GM19395 (cell line): ENCODE results near the gene WDR93.

ENCODE experiments used
- ATAC-seq: cut with Tn5 transposase; IDR thresholded peaks from one replicate; pipeline ENCODE4 v1.9.1; 2021; ENCODE audit warnings: mild to moderate bottlenecking, moderate library complexity; ENCODE audit not compliant: unreplicated experiment

Gene WDR93

DNA sequence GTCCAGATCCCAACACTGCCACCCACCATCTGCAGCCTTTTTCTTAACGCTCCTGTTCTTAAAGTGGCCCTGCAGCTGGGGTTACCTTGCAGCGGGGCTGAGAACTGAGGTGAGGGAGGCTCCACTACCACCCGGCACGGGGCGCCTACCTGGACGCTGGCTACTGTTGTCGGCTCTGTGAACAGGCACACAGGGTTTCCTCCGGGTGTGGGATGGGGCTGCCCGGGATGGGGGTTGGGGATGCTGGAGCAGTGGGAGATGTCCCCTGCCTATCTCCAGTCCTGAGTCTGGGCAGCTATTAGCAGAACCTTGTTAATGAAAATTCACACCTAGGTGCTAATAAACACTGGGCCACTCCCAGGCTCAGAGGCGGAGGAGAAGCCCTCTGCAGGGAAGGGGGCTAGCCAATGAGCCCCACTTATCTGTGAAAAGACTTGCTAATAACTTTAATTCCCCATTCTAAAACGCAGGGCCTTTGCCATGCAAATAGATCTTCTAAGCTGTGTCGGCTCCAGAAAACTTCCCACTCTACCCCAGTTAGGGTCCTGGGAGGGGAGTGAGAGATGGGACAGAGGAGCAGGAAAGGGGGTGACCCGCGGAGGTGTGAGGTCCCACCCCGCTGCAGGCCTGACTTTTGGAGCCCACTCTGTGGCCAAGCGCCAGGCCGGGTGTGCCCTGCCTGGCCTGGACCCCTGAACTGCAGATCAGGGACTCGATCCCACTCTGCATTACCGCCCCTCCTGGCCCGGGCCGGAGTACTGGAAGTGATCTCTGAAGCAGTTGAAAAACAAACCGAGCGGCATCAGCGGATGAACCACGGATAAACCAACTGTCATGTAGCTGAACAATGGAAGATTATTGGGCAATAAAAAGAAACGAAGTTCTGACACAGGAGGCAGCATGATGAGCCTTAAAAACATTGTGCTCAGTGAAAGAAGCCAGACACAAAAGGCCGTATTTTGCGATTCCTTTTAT lies 57.4 kb downstream of the WDR93 start:
- ATAC-seq = no peak

- no peak for ATAC-seq
Measured at GRCh38 chr15:89749054-89749453, 58.4 kb downstream of the WDR93 start.

DNA sequence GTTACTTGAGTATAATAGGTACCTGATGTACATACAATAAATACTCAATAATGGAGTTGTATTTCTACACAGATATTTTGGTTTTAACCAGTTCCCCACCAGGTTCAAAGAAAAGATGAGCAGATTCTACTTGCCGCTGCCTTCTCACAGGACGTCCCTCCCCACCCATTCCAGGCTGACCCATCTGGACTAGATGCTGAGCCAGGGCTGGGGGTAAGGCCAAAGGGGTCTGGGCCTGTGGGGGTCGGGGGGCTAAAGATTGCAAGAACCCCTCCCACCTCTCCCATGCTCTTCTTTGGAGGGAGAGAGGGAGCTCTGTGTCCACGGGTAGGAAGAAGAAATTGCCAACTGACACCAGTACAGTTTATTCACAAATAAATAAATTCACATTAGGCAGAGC lies 58.9 kb downstream of the WDR93 start:
- ATAC-seq = no peak

DNA sequence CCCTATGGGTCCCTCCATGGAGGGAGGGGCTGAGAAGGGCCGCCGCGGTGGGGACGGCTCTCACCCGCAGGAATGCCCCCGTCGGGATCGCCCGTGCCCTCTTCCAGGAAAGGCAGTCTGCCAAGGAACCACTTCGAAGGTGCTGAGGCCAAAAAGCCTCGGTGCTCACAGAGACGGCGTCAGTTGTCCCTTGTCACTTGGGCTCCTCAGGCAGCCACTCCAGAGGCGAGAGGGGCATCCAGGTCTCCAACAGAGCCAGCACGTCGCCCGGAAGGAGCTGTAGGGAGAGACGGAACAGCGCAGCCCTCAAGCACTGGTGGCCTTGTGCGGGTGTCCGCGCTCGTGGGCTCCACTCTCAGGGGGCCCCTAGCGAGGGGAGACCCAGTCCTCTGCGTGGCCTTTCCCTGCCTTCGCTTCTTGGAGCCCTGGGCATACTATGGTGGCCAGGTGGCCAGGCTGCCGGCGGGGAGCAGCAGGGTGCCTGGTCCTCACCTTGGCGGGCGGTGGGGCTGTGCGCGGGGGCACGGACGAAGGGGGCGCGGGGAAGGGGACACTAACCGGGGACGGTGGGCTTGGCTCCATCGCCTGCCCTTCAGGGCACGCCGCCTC lies 59.4 kb downstream of the WDR93 start:
- no peak for ATAC-seq

DNA sequence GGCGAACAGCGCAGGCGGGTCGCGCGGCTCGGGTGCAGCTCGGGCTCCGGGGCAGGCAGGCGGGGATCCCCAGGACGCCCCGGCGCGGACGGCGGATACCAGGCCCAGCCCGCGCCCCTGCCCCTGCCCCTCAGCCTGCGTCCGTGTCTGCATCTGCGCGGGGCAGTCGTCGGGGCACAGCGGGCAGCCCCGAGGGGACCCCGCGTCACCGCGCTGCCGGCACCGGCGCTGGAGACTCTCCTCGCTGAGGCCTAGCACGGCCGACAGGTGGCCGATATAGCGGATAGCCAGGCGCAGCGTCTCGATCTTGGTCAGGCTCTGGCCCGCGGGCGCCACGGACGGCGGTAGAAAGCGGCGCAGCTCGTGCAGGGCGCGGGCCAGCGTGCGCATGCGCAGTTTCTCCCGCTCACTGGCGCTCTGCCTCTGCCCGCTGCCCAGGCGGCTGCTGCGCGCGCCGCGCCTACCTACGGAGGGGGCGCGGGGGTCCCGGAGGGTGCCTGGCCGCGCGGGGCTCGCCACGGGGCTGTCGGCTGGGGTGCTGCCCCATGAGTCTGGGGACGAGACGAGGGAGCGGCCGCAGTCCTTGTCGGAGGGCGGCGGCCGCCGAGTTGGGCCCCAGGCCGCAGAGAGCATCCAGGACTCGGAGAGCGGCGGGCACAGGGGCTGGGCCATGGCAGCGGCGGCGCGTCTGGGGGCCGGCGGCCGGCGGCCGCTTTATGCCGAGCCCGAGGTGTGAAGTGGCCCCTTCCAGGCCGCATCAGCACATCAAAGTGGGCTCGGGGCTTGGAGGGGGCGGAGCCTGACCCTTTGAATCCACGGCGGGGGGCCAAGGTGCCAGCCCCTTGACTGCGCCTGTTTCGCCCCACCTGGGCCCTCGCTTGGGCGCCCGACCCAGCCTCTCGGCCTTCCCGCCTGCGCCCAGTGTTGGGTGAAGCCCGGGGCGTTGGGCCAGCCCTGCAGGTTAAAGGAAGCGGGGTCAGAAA lies 60.2 kb downstream of the WDR93 start, which contains the start of gene MESP1:
Gene MESP1 (minus strand): TSS at position 690 of the 983 bp plus-strand sequence. CDS start 18 bp downstream, at position 672.
- ATAC-seq = peak; percentile 93

DNA sequence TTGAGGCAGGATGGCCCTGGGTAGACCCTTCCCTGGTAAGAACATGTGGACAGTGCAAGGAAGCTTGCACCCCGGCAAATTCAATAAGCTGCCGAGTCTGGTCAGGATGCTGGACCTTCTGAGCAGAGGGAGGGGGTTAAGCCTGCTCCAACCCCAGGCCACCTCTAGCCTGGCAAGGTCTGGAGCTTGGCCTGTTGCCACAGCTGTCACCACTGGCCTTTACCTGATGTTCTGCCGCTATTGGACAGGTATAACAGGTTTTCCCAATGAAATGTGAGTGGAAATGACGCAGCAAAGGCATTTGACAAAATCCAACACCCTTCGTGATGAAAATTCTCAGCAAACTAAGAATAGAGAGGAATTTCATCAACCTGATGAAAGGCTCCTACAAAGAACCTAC lies 61.1 kb downstream of the WDR93 start:
- no peak for ATAC-seq

DNA sequence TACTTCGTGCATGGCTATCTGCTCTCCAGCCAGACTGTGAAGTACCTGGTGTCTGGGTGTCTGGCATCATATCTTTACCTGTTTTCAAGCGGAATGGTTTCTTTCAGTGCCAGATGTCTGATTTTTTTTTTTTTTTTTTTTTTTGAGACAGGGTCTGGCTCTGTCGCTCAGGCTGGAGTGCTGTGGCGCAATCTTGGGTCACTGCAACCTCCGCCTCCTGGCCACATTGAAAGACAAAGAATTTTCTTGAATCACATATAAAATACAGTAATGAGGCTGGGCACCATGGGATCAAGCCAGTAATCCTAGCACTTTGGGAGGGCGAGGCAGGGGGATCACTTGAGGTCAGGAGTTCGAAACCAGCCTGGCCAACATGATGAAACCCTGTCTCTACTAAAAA lies 63.2 kb downstream of the WDR93 start:
- ATAC-seq = no peak

DNA sequence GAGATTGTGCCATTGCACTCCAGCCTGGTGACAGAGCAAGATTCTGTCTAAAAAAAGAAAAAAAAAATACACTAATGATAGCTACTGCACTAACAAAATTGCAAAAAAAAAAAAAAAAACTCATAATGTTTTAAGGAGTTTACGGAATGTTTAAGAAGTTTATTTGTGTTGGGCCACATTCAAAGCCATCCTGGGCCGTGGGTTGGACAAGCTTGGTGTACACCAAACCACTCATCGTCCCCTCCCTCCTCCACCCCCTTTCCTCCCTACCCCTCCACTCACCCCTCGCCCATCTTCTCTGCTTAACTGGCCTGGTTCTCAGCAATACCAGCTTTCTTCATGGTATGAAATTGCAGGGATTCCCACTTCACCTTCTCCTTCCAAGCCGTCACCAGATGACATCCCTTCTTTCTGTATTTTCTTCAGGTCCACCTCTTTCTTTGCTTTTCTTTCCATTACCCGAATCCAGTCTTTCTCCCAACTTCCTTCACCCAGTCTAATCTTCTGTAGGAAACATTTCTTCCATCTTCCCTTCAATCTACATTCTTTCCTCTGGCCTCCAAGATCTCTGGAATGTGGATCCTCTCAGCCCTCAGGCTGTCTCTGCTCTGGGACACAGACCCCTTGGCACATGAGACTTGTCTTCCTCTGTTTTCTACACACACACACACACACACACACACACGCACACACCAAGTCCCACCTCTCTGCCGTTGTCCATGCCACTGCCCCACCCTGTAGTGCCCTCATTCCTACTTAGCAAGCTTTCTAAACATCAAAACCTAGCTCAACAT lies 63.9 kb downstream of the WDR93 start:
- ATAC-seq = no peak

- ATAC-seq = no peak
Measured at GRCh38 chr15:89755701-89756100, 65.1 kb downstream of the WDR93 start.

DNA sequence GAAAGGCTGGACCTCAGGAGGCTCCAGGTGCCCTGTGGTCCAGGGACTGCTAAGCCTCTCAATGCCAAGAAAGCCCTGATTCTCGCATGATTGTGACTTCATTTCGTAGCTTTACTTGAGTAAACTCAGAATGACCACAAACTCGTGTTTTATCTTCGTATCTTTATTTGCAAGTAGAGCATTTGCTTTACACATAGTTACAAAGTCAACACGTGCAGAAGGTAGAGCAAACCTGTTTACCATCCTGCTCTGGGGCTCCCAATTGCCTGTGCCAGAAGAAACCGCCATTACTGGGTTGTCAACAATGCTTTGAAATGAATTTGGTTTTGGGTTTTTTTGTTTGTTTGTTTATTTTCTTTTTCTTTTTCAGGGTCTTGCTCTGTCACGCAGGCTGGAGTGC lies 66.3 kb downstream of the WDR93 start:
- no peak for ATAC-seq

- ATAC-seq = no peak
Measured at GRCh38 chr15:89758283-89758682, 67.7 kb downstream of the WDR93 start.

- ATAC-seq = no peak
Measured at GRCh38 chr15:89758981-89759380, 68.4 kb downstream of the WDR93 start.

DNA sequence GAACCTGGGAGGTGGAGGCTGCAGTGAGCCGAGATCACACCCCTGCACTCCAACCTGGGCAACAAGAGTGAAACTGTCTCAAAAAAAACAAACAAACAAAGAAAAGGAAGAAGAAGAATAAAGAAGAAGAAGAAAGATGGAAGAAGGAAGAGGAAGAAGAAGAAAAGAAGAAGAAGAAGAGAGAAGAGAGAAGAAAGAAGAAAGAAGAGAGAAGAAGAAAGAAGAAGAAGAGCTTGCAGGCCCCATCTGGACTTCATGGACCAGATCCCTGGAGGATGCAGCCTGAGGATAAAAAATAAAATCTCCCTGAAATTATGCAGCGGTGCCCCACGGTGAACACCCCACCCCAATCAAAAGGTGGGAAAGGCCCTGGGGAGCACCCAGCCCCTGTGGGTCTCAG lies 69.2 kb downstream of the WDR93 start:
- ATAC-seq = no peak

- peak; percentile 76 for ATAC-seq
Measured at GRCh38 chr15:89760303-89761008, 69.8 kb downstream of the WDR93 start.

DNA sequence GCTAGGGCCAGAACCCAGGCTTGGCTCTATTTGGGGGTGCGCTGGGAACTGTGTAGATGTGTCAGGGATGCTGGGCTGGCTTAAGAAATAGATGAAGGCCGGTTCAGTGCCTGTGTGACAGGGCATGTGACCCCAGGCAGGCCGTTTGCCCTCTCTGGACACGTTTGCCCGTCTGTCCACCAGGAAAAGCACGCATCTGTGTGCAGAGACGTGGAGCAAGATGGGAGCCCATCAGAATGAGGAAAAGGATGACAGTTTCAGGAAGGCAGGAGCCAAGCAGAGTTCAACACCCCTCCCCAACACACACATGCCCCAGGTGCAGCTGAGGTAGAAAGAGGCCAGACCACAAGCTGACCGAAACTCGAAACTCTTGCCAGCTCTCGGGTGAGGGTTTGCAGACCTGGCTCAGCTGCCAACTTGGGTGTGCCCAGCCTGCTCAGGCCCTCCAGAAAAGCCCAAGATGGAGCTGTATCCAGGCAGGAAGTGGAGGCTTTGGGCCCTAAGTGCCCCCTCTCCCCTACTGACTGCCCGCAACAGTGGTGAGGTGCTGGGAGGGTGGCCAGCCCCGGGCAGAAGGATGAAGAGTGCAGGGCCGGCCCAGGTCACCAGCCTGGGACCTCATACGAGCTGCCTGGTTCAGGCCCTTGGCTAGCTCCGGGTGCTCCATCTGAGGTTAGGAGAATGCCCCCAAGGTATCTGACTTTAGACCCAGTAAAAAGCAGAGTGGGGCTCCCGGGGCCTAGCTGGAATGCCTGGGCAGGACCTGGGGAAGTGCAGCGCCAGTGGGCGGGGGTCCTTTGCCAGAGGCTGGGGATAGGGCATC lies 70.6 kb downstream of the WDR93 start:
- peak; percentile 56 for ATAC-seq

DNA sequence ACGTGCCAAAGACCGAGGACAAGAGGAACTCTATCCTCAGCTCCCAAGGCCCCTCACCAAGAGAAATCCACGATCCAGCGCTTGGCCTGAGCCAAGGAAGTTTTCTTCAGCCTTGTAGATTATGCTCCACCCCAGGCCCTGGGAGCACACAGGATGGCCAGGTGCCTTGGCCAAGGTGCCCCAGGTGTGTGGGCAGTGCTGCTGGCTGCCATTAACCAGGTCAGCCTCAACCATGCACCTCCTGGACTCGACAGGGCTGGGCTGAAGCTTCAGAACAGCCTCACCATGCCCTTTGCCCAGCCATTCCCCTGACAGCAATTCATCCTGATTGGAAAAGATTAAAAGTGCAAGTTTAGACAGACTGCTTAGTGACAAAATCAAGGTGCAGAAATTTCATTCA lies 71.3 kb downstream of the WDR93 start:
- no peak for ATAC-seq

- ATAC-seq = no peak
Measured at GRCh38 chr15:89765694-89766093, 75.1 kb downstream of the WDR93 start.
